Tibial artery (tissue), 4 donors: ENCODE measurements around the gene ZBP1.

Source experiments
- DNase-seq, 2 donors: peaks; one replicate each; pipeline ENCODE4 v3.0.0-alpha.2; 2019
- H3K27ac ChIP-seq, 2 donors: fragments of 200-600 bp; sonication (generic) in 1 of 2; 1 replicate in 1 of 2; 2 replicates in 1 of 2; pipeline ENCODE4 v1.5.1; 2018 to 2019; ENCODE audit warnings: mild to moderate bottlenecking in 1 of 2
- H3K27me3 ChIP-seq, 2 donors: fragments of 200-600 bp; sonication (generic) in 1 of 2; one replicate each; pipeline versions ENCODE4 v1.5.1 to v1.6.0; 2016 to 2019
- H3K36me3 ChIP-seq, 3 donors: fragments of 200-600 bp; sonication (generic) in 2 of 3; one replicate each; pipeline ENCODE4 v1.5.1; 2016 to 2019; ENCODE audit warnings: mild to moderate bottlenecking in 2 of 3
- H3K4me1 ChIP-seq, 4 donors: fragments of 200-600 bp; sonication (generic) in 2 of 4; 1 replicate in 3 of 4; 2 replicates in 1 of 4; pipeline ENCODE4 v1.5.1; 2016 to 2019
- H3K4me3 ChIP-seq, 2 donors: fragments of 200-600 bp; sonication (generic) in 1 of 2; 1 replicate in 1 of 2; 2 replicates in 1 of 2; pipeline ENCODE4 v1.5.1; 2018 to 2019; ENCODE audit warnings: mild to moderate bottlenecking in 2 of 2
- H3K9me3 ChIP-seq, 3 donors: fragments of 200-600 bp; sonication (generic) in 1 of 3; one replicate each; pipeline ENCODE4 v1.5.1; 2016 to 2019
- CTCF ChIP-seq, 2 experiments: fragments of 200-600 bp in 1 of 2; fragments of 450-650 bp in 1 of 2; IDR thresholded peaks; one replicate each; pipeline ENCODE4 v1.5.1; 2017 to 2019; ENCODE audit warnings: antibody characterized with exemption in 2 of 2, mild to moderate bottlenecking in 1 of 2, moderate library complexity in 1 of 2
- intact Hi-C: fragments of 100-400 bp; cut with DNase I; formaldehyde crosslinking; loops from one replicate; pipeline ENCODE4 v1.15.0; 2023; ENCODE audit warnings: low total_unique reads

Gene ZBP1

GRCh38 chr20:57605045-57605444, 15.2 kb downstream of the ZBP1 start:
- intact Hi-C loops, result no loop called here
- Histone ChIP-seq H3K9me3 (no peaks in the 10 kb centered on the region), H3K27ac (no peak overlapping the region), H3K36me3 (no peaks in the 10 kb centered on the region), H3K4me1 (no peaks in the 10 kb centered on the region), H3K4me3 (no peak overlapping the region), H3K27me3 (peaks cover 0 to 17% of the 10 kb centered on the region in 2 donors)
- DNase-seq, result no peak
- no peak for TF ChIP-seq CTCF (IDR thresholded peaks at IDR 0.05)

- no peak for DNase-seq
Observed at GRCh38 chr20:57603120-57603519, 17.1 kb downstream of the ZBP1 start.

GRCh38 chr20:57601737-57602136, 18.5 kb downstream of the ZBP1 start:
- H3K4me1 ChIP-seq, result peaks cover 0 to 6% (median 5%) of the 10 kb centered on the region in 4 donors
- H3K27me3 ChIP-seq, result peaks cover 0 to 8% of the 10 kb centered on the region in 2 donors
- intact Hi-C loops, result no loop called here
- no peak overlapping the region for H3K27ac ChIP-seq
- H3K36me3 ChIP-seq, result no peaks in the 10 kb centered on the region
- no peaks in the 10 kb centered on the region for H3K9me3 ChIP-seq
- no peak overlapping the region for H3K4me3 ChIP-seq
- TF ChIP-seq CTCF (IDR thresholded peaks at IDR 0.05), result no peak
- DNase-seq, result no peak

More at GRCh38 chr20:57603120-57603519, 17.1 kb downstream of the ZBP1 start:
- H3K27ac ChIP-seq, result no peak overlapping the region
- intact Hi-C loops, result no loop called here
- H3K27me3 ChIP-seq, result peaks cover 0 to under 1% of the 10 kb centered on the region in 2 donors
- TF ChIP-seq CTCF (IDR thresholded peaks at IDR 0.05), result no peak
- no peak overlapping the region for H3K4me3 ChIP-seq
- no peaks in the 10 kb centered on the region for H3K9me3 ChIP-seq
- H3K36me3 ChIP-seq, result no peaks in the 10 kb centered on the region
- no peaks in the 10 kb centered on the region for H3K4me1 ChIP-seq

- peaks cover 0 to 13% of the 10 kb centered on the region in 2 donors for H3K27me3 ChIP-seq
- intact Hi-C loops, result no loop called here
Observed at GRCh38 chr20:57601211-57601570, 19.0 kb downstream of the ZBP1 start.

GRCh38 chr20:57600320-57601210, 19.7 kb downstream of the ZBP1 start:
- intact Hi-C loops, result loop anchor here (1.0 kb wide), 1 partner anchor 610 kb away; no protein-coding TSS in a partner anchor
- no peak for DNase-seq
- H3K4me1 ChIP-seq, result peaks cover 0 to 9% (median 7%) of the 10 kb centered on the region in 4 donors

More at GRCh38 chr20:57601211-57601570, 19.0 kb downstream of the ZBP1 start:
- H3K36me3 ChIP-seq, result no peaks in the 10 kb centered on the region
- peaks cover 0 to 9% (median 7%) of the 10 kb centered on the region in 4 donors for H3K4me1 ChIP-seq
- H3K9me3 ChIP-seq, result no peaks in the 10 kb centered on the region
- no peak for TF ChIP-seq CTCF (IDR thresholded peaks at IDR 0.05)
- H3K27ac ChIP-seq, result no peak overlapping the region
- H3K4me3 ChIP-seq, result no peak overlapping the region
- DNase-seq, result no peak

More at GRCh38 chr20:57600320-57601210, 19.7 kb downstream of the ZBP1 start:
- no peak overlapping the region for H3K4me3 ChIP-seq
- peaks cover 0 to 14% of the 10 kb centered on the region in 2 donors for H3K27me3 ChIP-seq
- TF ChIP-seq CTCF (IDR thresholded peaks at IDR 0.05), result no peak
- H3K27ac ChIP-seq, result no peak overlapping the region
- no peaks in the 10 kb centered on the region for H3K9me3 ChIP-seq
- no peaks in the 10 kb centered on the region for H3K36me3 ChIP-seq
